Femur (tissue), 1 donor: Measurements from ENCODE around the gene LRRC8D.
"Not testable (repeated sequence)": the region's sequence is repeated elsewhere in the genome, so short reads cannot be mapped to it uniquely, and the experiment has no call there.

Experiments used
- DNase-seq: peaks from one replicate; pipeline ENCODE4 v3.0.0-alpha.2; 2017

The LRRC8D gene

DNA sequence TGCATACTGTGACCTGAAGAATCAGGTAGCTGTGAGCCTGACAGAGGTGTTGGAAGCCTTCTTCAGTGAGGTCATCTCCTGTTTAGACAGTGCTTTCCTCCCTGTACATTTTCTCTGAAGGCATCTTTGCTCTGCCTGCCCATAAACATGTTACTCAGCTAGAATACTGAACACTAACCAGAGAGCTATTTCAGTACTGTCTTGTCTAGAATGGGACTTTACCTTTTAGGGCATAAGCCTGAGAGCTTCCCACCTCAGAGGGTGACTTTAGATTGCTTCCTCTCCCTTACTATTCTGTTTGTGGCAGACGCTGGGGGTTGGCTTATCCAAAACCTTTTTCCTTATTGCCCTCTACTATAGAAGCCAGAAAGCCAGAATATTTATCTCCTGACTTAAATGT is 150.8 kb downstream of the LRRC8D start:
- DNase-seq, result no peak

DNA sequence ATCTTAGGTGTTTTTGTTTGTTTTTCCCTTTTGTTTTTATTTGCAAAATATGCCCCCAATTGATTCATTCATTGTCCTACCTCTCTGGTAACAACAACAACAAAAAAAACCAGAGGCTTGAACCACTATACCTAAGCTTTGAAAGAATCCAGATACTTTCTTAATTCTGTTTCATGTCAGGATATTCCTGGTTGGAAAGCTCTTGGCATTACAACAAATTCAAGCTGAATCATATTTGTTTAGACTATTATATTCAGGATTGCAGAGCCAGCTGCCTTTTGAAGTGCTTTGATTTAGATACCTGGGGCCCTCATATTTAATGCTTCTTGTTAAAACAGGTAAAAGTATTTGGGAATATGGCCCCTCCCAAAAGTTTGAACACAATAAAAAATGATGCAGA is 151.2 kb downstream of the LRRC8D start:
- no peak for DNase-seq

DNA sequence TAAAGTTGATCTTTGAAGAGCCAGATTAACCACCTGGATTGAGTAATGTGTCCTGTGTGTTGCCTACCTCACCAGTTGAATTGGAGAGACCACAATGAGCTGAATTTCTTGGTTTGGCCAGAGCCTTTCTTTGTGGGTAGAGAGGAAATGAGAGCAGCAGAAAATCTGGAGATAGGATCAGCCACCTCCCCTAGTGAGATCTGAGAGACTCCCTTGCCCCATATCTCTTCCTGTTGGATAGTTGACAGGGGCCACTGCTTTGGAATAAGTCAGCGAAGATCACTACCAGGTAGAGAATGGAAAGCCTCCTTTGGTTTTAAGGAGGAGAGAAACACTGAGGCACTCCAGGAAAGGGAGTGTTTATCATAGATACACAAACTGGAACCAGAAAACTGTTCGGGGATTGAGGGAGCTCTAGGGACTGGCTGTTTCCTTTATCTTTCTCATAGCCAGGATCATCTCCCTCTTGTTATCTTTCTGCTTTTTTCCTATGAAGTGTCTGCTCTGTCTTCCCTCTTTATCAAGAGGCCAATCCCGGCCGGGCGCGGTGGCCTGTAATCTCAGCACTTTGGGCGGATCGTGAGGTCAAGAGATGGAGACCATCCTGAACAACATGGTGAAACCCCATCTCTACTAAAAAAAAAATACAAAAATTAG is 152.8 kb downstream of the LRRC8D start:
- no peak for DNase-seq

DNA sequence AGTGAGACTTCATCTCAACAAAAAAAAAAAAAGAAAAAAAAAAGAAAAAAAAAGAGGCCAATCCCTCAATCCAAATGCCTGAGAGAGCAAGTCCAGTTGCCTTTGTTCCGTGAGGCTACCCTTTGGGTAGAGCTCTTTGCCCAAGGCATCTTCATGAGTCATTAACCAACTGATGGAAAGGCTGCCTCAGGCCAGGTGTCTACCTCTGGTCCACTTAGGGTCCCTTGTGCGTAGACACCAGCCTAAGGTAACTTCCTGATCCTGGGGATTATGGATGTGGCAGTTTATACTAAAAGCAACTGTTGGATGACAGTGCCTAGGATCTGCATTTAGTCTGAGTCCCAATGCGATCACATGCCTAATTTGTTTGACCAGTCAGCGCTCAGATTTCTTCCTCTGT is 153.4 kb downstream of the LRRC8D start:
- DNase-seq, result no peak

DNA sequence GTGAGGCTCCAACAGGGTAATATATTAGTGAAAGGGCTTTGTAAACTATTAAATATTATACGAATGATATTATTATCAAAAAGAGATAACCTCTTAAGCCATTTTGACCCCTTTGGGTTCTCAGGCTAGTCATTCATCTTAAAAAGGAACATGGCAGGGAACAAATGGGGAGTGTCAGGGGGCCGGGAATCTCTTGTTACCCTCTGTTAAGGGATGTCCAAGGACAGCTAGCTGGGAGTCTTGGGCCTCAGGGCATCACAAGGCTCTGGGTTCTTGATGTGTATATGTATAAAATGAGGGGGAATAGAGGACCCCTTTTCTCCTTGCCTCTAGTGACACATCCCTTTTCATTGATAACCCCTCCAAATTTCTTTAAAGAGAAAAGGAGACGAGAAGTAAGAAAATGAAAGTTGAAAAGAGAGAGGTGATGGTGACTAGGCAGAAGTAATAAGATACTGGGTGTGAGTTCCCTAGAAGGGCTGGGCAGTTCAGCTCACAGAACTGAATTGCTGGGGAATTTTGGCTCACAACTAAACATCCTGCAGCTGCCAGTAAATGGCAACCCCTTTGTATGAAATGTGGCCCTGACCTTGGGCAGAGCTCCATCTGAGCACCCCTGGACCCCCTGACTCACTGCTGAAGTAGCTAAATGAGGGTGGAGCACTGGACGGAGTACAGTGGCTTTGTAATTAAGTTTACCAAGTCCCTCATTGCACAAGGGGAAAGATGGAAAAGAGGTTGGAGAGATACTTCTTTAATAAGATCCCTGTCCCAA is 154.1 kb downstream of the LRRC8D start:
- DNase-seq, result no peak

DNA sequence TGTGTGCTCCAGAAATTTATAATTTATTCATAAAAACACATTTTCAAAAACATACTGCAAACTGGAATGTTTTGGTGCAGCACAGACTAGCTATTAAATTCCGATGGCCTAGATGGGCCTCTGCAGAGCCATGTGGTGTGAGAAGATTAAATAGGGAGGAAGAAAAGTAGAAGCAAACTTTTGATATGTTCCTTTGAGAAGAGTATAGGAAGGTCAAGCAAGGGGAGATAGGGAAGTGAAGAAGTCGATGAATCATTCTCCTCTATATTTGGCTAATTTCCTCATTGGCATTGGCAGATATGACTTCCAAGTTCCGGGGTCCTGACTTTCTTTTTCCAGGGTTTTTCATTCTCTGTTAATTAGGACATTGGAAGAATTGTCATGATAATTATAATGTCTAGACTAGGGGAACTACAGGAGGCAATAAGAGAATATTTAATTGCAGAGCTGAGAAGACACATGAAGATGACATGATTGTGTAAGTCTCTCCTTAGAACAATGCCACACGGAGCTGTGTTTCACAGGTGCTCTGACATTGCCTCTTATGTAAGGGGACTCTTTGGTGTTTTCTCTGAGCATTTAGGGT is 154.8 kb downstream of the LRRC8D start:
- no peak for DNase-seq

DNA sequence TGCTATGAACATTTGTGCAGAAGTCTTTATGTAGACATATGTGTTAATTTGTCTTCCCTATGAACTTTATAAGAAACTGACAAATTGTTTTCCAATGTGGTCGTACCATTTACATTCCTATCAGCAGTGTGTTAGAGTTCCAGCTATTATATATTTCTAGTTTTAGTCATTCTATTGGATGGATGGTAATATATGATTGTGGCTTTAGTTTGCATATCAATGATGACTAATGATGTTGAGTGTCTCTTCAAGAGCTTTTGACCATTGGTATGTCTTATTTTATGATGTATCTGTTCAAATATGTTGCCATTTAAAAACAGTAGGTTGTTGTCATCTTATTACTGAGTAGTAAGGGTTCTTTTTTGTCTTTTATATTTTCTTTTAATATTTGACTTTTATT is 157.9 kb downstream of the LRRC8D start:
- DNase-seq, result no peak

DNA sequence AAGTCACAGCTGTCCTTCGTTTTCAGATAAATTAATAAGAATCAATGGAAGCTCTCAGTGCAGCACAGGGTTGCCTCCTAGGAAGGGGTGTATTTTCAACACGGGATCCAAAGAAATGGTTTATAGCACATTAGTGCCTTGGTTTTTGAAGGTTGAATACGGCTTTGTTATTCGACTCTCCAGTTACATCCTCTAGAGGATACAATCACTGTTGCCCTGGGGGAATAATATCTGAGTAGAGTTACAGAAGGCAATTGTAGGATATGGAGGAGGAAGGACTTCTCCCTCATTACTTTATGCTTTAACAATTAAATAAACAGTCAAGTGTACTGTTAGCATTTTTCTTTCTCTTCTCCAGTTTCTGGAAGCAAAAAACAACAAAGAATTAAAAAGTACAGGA is 159.8 kb downstream of the LRRC8D start:
- no peak for DNase-seq

DNA sequence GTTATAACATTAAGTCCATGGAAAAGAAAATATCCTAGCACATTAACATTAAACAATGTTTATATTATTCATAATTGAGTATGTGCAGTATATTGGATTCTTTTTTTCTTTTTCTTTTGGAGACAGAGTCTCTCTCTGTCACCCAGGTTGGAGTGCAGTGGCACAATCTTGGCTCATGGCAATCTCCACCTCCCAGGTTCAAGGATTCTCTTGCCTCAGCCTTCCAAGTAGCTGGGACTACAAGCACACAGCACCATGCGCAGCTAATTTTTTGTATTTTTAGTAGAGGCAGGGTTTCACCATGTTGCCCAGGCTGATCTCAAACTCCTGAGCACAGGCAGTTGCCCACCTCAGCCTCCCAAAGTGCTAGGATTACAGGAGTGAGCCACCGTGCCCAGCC is 162.0 kb downstream of the LRRC8D start:
- not testable (repeated sequence) for DNase-seq

DNA sequence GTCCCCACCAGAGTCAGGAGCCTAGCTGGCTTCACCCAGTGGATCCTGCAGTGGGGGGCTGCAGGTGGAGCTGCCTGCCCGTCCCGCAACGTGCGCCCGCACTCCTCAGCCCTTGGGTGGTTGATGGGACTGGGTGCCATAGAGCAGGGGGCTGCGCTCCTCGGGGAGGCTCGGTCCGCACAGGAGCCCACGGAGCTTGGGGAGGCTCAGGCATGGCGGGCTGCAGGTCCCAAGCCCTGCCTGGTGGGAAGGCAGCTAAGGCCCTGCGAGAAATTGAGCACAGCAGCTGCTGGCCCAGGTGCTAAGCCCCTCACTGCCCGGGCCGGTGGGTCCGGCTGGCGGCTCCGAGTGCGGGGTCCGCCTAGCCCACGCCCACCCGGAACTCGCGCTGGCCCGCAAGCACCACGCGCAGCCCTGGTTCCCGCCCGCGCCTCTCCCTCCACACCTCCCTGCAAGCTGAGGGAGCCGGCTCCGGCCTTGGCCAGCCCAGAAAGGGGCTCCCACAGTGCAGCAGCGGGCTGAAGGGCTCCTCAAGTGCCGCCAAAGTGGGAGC is 163.8 kb downstream of the LRRC8D start:
- not testable (repeated sequence) for DNase-seq

DNA sequence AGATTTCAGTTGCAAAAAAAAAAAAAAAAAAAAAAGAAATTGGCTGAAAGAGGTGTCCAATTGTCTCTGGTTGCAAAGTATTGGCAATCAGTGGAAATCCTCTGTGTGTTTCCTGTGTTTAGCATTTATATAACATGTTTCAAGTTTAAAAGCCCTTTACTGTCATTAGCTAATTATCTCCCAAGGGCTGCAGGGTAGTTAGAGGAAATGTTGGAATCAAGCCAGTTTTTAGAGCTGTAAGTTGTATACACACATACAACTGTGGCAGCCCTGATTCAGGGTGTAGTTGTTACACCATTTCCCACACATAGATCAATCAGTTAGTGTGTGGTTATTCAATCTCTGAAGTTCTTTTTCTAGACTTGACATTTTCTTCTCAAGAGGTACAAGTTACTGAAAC is 165.2 kb downstream of the LRRC8D start:
- no peak for DNase-seq
